GM12878 (cell line): ENCODE results near the gene OPCML.

ENCODE experiments used
- NFIC ChIP-seq: IDR thresholded peaks from 2 replicates; pipeline ENCODE4 v1.6.1; 2012; ENCODE audit warnings: low read depth, mild to moderate bottlenecking, inconsistent platforms, low read length, moderate library complexity
- POLR2AphosphoS2 ChIP-seq: IDR thresholded peaks from 2 replicates; pipeline ENCODE4 v1.6.1; 2011; ENCODE audit warnings: low read depth, mild to moderate bottlenecking, low read length, improper control_type of control experiment, moderate library complexity
- ZNF622 ChIP-seq: fragments of 450-650 bp; IDR thresholded peaks from 2 replicates; pipeline ENCODE4 v1.6.1; 2017; ENCODE audit warnings: mild to moderate bottlenecking, inconsistent platforms
- TF ChIP-seq, protein P1 (sequence below): IDR thresholded peaks from 2 replicates; pipeline ENCODE4 v1.6.1; 2011; ENCODE audit warnings: low read depth, mild to moderate bottlenecking, low read length, moderate library complexity, borderline replicate concordance; ENCODE audit errors: extremely low read depth

DNA sequence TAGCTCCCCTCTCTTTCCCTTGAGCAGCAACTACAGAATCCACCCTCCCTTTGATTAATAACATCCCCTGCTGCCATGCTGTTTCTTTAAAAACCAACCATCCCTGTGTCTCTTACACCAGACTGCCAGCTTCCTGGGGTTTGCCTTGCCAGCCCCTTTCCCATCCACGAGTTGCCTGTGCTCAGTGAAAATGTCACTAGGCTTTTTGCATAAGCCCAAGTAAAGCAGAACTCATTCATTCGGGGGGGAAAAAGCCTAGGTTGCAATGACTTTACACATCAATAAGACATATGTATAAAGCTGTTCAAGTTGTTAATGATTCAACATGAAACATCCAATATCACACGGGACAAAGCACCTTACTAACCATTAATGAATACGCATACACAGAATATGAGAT is 398.7 kb downstream of the OPCML start:
- TF ChIP-seq ZNF622 = no peak
- TF ChIP-seq NFIC = no peak
- no peak for TF ChIP-seq POLR2AphosphoS2
- TF ChIP-seq, protein P1, sequence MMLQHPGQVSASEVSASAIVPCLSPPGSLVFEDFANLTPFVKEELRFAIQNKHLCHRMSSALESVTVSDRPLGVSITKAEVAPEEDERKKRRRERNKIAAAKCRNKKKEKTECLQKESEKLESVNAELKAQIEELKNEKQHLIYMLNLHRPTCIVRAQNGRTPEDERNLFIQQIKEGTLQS = no peak
